MM.1S (cell line): Measurements from ENCODE around the gene RAPGEF3.

Experiments used
- DNase-seq: peaks from one replicate; pipeline ENCODE4 v3.0.0-alpha.2; 2015
- H2AFZ ChIP-seq: fragments of 300-600 bp; sonication (generic); 2 replicates; pipeline ENCODE4 v1.6.0; 2016; ENCODE audit warnings: antibody characterized with exemption, low read length
- H3F3A ChIP-seq: fragments of 300-600 bp; sonication (generic); 2 replicates; pipeline ENCODE4 v1.6.1; 2016; ENCODE audit warnings: mild to moderate bottlenecking, antibody characterized with exemption, low read length, moderate library complexity, mixed read lengths; ENCODE audit not compliant: insufficient read depth
- H3K27ac ChIP-seq: fragments of 300-600 bp; sonication (generic); 2 replicates; pipeline ENCODE4 v1.5.1; 2016; ENCODE audit warnings: mild to moderate bottlenecking, low read length
- H3K27me3 ChIP-seq: fragments of 300-600 bp; sonication (generic); replicated peaks from 2 replicates; pipeline ENCODE4 v1.6.0; 2016; ENCODE audit warnings: low read length; ENCODE audit not compliant: insufficient read depth
- H3K36me3 ChIP-seq: fragments of 300-600 bp; sonication (generic); replicated peaks from 2 replicates; pipeline ENCODE4 v1.6.1; 2016; ENCODE audit warnings: mild to moderate bottlenecking, low read length, mixed read lengths; ENCODE audit not compliant: insufficient read depth
- H3K4me1 ChIP-seq: fragments of 300-600 bp; sonication (generic); 2 replicates; pipeline ENCODE4 v1.6.1; 2016; ENCODE audit warnings: low read length, mixed read lengths
- H3K4me2 ChIP-seq: fragments of 300-600 bp; sonication (generic); 2 replicates; pipeline ENCODE4 v1.6.0; 2016; ENCODE audit warnings: low read depth, low read length
- H3K4me3 ChIP-seq: fragments of 300-600 bp; sonication (generic); 2 replicates; pipeline ENCODE4 v1.5.1; 2016; ENCODE audit warnings: low read length, mixed read lengths
- H3K79me2 ChIP-seq: fragments of 300-600 bp; sonication (generic); 2 replicates; pipeline ENCODE4 v1.6.1; 2016; ENCODE audit warnings: mixed run types, low read length, mixed read lengths
- H3K9ac ChIP-seq: fragments of 300-600 bp; sonication (generic); 2 replicates; pipeline ENCODE4 v1.6.1; 2016; ENCODE audit warnings: low read length, mixed read lengths
- H3K9me2 ChIP-seq: fragments of 300-600 bp; sonication (generic); replicated peaks from 2 replicates; pipeline ENCODE4 v1.6.1; 2016; ENCODE audit warnings: mild to moderate bottlenecking, low read length, mixed read lengths; ENCODE audit not compliant: insufficient read depth
- H3K9me3 ChIP-seq: fragments of 300-600 bp; sonication (generic); replicated peaks from 2 replicates; pipeline ENCODE4 v1.6.1; 2016; ENCODE audit warnings: mild to moderate bottlenecking, low read length, mixed read lengths; ENCODE audit not compliant: insufficient read depth
- H4K20me1 ChIP-seq: fragments of 300-600 bp; sonication (generic); 2 replicates; pipeline ENCODE4 v1.6.1; 2016; ENCODE audit warnings: mild to moderate bottlenecking, low read length, moderate library complexity, mixed read lengths; ENCODE audit not compliant: insufficient read depth
- CTCF ChIP-seq: fragments of 300-600 bp; sonication (generic); IDR thresholded peaks from 2 replicates; pipeline ENCODE4 v1.5.1; 2016; ENCODE audit warnings: antibody characterized with exemption, low read length, mixed read lengths
- EZH2 ChIP-seq: fragments of 300-600 bp; sonication (generic); optimal IDR thresholded peaks from 2 replicates; pipeline ENCODE3; 2017; ENCODE audit warnings: low read depth, mild to moderate bottlenecking, antibody characterized with exemption, low read length, mixed read lengths
- EZH2phosphoT487 ChIP-seq: fragments of 300-600 bp; sonication (generic); IDR thresholded peaks from 2 replicates; pipeline ENCODE4 v1.6.1; 2018; ENCODE audit warnings: antibody characterized with exemption, low read length

The RAPGEF3 gene

DNA sequence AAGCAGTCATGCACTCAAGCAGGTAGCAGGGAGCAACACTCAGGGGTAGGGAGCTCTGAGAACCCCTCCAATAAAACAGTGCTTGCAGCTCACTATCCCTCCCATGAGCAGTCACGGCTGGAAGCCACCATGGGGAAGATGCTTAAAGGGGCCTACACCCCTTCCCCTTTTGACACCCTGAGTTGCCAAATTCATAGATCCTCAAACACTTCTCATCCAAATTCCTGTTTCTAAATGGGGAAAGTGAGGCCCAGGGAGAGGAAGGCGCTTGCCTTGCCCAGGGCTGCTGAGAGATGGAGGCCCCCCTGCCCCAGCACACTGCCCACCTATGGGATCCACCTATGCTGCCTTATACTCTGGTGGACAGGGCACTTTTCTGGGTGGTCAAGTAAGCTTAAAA is 26.2 kb downstream of the RAPGEF3 start:
- Histone ChIP-seq H3K79me2 (no peaks in the 10 kb centered on the region), H2AFZ (no peak overlapping the region), H3K4me3 (no peak overlapping the region), H3K27me3 (no peaks in the 10 kb centered on the region), H3K4me2 (no peak overlapping the region), H4K20me1 (no peaks in the 10 kb centered on the region), H3F3A (no peaks in the 10 kb centered on the region), H3K27ac (no peak overlapping the region), H3K9me3 (no peaks in the 10 kb centered on the region), H3K36me3 (no peaks in the 10 kb centered on the region), H3K9me2 (no peaks in the 10 kb centered on the region), H3K9ac (no peak overlapping the region), H3K4me1 (no peaks in the 10 kb centered on the region)
- TF ChIP-seq CTCF (no peak), EZH2phosphoT487 (no peak), EZH2 (no peak)
- no peak for DNase-seq

- Histone ChIP-seq H3K27me3 (no peaks in the 10 kb centered on the region), H3F3A (no peaks in the 10 kb centered on the region)
- TF ChIP-seq CTCF (no peak), EZH2 (no peak)
These were observed 27.0 kb downstream of the RAPGEF3 start for GRCh38 chr12:47731723-47732122.

GRCh38 chr12:47730341-47730744 is 28.3 kb downstream of the RAPGEF3 start:
- H3K4me1 ChIP-seq: peaks cover 5% of the 10 kb centered on the region; the same call in 1 of the 2 replicates
- no peaks in the 10 kb centered on the region for H3F3A ChIP-seq
- H3K9ac ChIP-seq: no peak overlapping the region
- no peaks in the 10 kb centered on the region for H3K36me3 ChIP-seq
- no peak for DNase-seq
- TF ChIP-seq EZH2: no peak
- no peak for TF ChIP-seq CTCF
- TF ChIP-seq EZH2phosphoT487: no peak
- H3K9me3 ChIP-seq: no peaks in the 10 kb centered on the region
- H3K4me2 ChIP-seq: no peak overlapping the region
- no peaks in the 10 kb centered on the region for H3K79me2 ChIP-seq
- no peaks in the 10 kb centered on the region for H3K27me3 ChIP-seq
- no peaks in the 10 kb centered on the region for H3K9me2 ChIP-seq
- H3K4me3 ChIP-seq: no peak overlapping the region
- H2AFZ ChIP-seq: no peak overlapping the region
- H3K27ac ChIP-seq: no peak overlapping the region
- H4K20me1 ChIP-seq: no peaks in the 10 kb centered on the region

More at GRCh38 chr12:47731723-47732122, 27.0 kb downstream of the RAPGEF3 start:
- Histone ChIP-seq H3K79me2 (no peaks in the 10 kb centered on the region), H3K27ac (no peak overlapping the region), H3K4me2 (no peak overlapping the region), H3K4me3 (no peak overlapping the region), H3K4me1 (no peaks in the 10 kb centered on the region), H3K9me2 (no peaks in the 10 kb centered on the region), H4K20me1 (no peaks in the 10 kb centered on the region), H3K36me3 (no peaks in the 10 kb centered on the region), H3K9ac (no peak overlapping the region), H2AFZ (no peak overlapping the region), H3K9me3 (no peaks in the 10 kb centered on the region)
- DNase-seq: no peak
